ENCODE measurements around the gene ZNF592. TPM values are rescaled to one million over a fixed set of nuclear protein-coding genes. Genes with fewer than 3 reads are reported as not detected.
A peak's percentile ranks its signal among the peaks of the same experiment; 100 is the strongest.

The ZNF592 gene
- total and polyA plus RNA-seq, 11 donors: 9.7 to 28.6 (median 21.2) TPM

- Histone ChIP-seq H3K27ac (no peak overlapping the region), H3K4me3 (no peak overlapping the region), H3K27me3 (no peaks in the 10 kb centered on the region), H3K4me1 (peaks cover 0 to 8% (median 0%) of the 10 kb centered on the region in 12 donors), H3K36me3 (peaks cover 3 to 95% (median 79%) of the 10 kb centered on the region in 9 donors), H3K9me3 (no peaks in the 10 kb centered on the region)
- ATAC-seq (no peak), DNase-seq (no peak)
- TF ChIP-seq CTCF (IDR thresholded peaks at IDR 0.05) (no peak), POLR2A (IDR thresholded peaks at IDR 0.05) (no peak)
- WGBS, 4 donors: 90 to 96% (median 95%) methylated on average over 12 to 21 of the region's 21 CpGs
- intact Hi-C loops (cut with DNase I): loop anchor here in 1 of 10 donors (10.0 kb wide), 1 partner anchor 114 kb away; no protein-coding TSS in a partner anchor
Observed at GRCh38 chr15:84798436-84798946, 50.1 kb downstream of the ZNF592 start.

- Histone ChIP-seq H3K4me3 (no peak overlapping the region), H3K9me3 (no peaks in the 10 kb centered on the region), H3K27me3 (no peaks in the 10 kb centered on the region), H3K36me3 (peaks cover 3 to 95% (median 83%) of the 10 kb centered on the region in 9 donors), H3K4me1 (peaks cover 0 to 8% (median 0%) of the 10 kb centered on the region in 12 donors), H3K27ac (no peak overlapping the region)
- ATAC-seq (peak in 3 of 4 donors; percentile 16 to 55 (median 53)), DNase-seq (no peak)
- intact Hi-C loops (cut with DNase I): loop anchor here in 1 of 10 donors (10.0 kb wide), 1 partner anchor 115 kb away; no protein-coding TSS in a partner anchor
- no peak for TF ChIP-seq CTCF (IDR thresholded peaks at IDR 0.05)
- TF ChIP-seq POLR2A (IDR thresholded peaks at IDR 0.05): no peak
- 77 to 85% (median 81%) methylated on average over 7 to 10 of the region's 10 CpGs for WGBS, 4 donors
Observed at GRCh38 chr15:84799511-84800187, 51.3 kb downstream of the ZNF592 start.

- H3K27ac ChIP-seq: no peak overlapping the region
- TF ChIP-seq CTCF (IDR thresholded peaks at IDR 0.05): no peak
- TF ChIP-seq POLR2A (IDR thresholded peaks at IDR 0.05): no peak
- no peak overlapping the region for H3K4me3 ChIP-seq
- H3K4me1 ChIP-seq: peaks cover 0 to 8% (median 0%) of the 10 kb centered on the region in 12 donors
- WGBS, 4 donors: 70 to 87% (median 85%) methylated on average over 3 of the region's 3 CpGs
- intact Hi-C loops (cut with DNase I): no loop called here
- ATAC-seq (no peak), DNase-seq (no peak)
- no peaks in the 10 kb centered on the region for H3K27me3 ChIP-seq
- H3K9me3 ChIP-seq: no peaks in the 10 kb centered on the region
- H3K36me3 ChIP-seq: peaks cover 3 to 97% (median 87%) of the 10 kb centered on the region in 9 donors
Observed at GRCh38 chr15:84800365-84800806, 52.0 kb downstream of the ZNF592 start.

All from heart left ventricle (tissue), 16 donors.